GM10266 (cell line): ENCODE data around the gene PDLIM4.
A peak's percentile ranks its signal among the peaks of the same experiment; 100 is the strongest.

ENCODE experiments used
- DNase-seq: peaks from one replicate; pipeline ENCODE4 v3.0.0; 2012; ENCODE audit errors: extremely low spot score
- CTCF ChIP-seq: IDR thresholded peaks from 2 replicates; pipeline ENCODE4 v1.5.1; 2012; ENCODE audit warnings: mild to moderate bottlenecking, low read depth; ENCODE audit not compliant: control insufficient read depth, insufficient read depth; ENCODE audit errors: missing control alignments

The PDLIM4 gene

GRCh38 chr5:132281856-132282614, 24.5 kb downstream of the PDLIM4 start:
- DNase-seq: no peak
- TF ChIP-seq CTCF: no peak

- no peak for TF ChIP-seq CTCF
- DNase-seq: no peak
Measured at GRCh38 chr5:132283423-132284043, 26.0 kb downstream of the PDLIM4 start.

DNA sequence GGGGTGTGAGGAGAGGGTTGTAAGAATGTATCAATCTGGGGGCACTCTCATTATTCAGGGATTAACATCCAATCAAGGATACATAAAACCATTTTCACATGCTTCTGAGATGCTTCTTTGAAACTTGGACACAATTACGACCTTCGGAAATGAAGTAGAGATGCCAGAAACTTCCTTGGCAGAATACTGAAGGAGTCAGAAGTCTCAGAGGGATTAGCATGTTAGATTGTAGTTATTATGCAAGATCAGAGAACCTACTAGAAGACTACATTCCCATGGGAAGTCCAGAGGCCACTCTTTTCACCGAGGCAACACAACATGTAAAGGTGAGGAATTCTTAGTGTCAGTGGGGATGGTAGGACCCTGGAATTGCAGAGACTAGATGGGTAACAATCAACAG, 31.6 kb downstream of the PDLIM4 start:
- TF ChIP-seq CTCF: no peak
- no peak for DNase-seq

DNA sequence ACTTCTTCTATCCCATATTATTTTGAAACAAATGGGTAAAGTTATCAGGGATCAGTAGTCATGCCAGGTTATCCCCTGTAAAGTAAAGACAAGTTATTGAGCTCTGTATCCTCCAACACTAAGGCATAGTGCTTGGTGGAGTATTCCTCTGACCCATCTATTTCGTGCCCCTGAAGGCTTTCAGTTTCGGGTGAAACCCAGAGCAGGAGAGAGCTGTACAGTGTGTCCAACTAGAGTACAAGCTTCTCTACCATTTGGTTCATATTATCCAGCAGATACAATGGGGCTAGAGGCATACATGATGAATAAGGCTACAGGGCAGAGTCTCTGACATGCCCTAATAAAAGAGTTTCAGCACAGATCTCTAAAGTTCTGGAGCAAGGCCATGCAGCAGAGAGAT, 33.5 kb downstream of the PDLIM4 start:
- no peak for TF ChIP-seq CTCF
- no peak for DNase-seq

GRCh38 chr5:132293066-132293991, 35.8 kb downstream of the PDLIM4 start:
- DNase-seq: peak; percentile 80
- TF ChIP-seq CTCF: no peak

DNA sequence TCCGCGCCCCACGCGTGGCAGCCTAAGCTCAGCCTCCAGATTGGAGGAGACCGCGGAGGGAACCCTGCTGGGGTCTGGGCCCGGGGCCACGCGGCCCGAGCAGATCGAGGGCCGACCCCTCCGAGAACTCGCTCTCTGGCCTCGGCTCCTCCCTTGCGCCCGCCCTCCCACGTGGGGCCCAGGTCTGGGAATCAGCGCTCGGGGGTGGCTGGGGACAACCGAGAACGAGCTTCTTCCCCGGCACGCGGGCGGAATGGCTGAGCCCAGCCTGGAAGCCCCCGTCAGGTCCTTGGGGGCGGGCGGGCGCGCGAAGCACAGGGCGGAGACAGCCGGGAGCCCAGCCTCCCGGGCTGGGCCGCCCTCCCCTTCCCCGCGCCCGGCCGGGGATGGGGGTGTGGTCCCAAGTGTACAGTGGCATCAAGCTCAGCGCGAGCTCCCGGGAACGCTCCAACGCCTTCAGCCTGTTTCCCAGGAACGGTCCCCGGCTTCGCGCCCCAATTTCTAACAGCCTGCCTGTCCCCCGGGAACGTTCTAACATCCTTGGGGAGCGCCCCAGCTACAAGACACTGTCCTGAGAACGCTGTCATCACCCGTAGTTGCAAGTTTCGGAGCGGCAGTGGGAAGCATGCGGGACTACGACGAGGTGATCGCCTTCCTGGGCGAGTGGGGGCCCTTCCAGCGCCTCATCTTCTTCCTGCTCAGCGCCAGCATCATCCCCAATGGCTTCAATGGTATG, 36.7 kb downstream of the PDLIM4 start, which contains the start of gene SLC22A4:
SLC22A4 (plus strand) TSS at position 403 of the 736 bp plus-strand sequence; CDS start at position 626, 223 bp downstream.
- DNase-seq: peak; percentile 86
- no peak for TF ChIP-seq CTCF
